ENCODE measurements around the gene NATD1. TPM values are rescaled to one million over a fixed set of nuclear protein-coding genes. Genes with fewer than 3 reads are reported as not detected.
A peak's percentile ranks its signal among the peaks of the same experiment; 100 is the strongest.

The NATD1 gene
- total RNA-seq, 2 donors from 2014 or later = 15.4 to 17.0 TPM

- H3K4me1 ChIP-seq = peaks cover 0 to 52% of the 10 kb centered on the region in 2 donors
- no peaks in the 10 kb centered on the region for H3K27me3 ChIP-seq
- H3K9me3 ChIP-seq = no peaks in the 10 kb centered on the region
- H3K4me3 ChIP-seq = peak overlapping the region; percentile 65 to 71
- TF ChIP-seq CTCF (IDR thresholded peaks at IDR 0.05) = no peak
- no peaks in the 10 kb centered on the region for H3K36me3 ChIP-seq
- peak overlapping the region; percentile 76 to 78 for H3K27ac ChIP-seq
- no peak for DNase-seq (ENCODE audit: low spot score)
These were observed 868 bp downstream of the NATD1 start for GRCh38 chr17:21252289-21252795.

GRCh38 chr17:21251337-21252010 lies 1.7 kb downstream of the NATD1 start:
- no peak overlapping the region for H3K4me3 ChIP-seq
- TF ChIP-seq CTCF (IDR thresholded peaks at IDR 0.05) = no peak
- H3K36me3 ChIP-seq = no peaks in the 10 kb centered on the region
- H3K27me3 ChIP-seq = no peaks in the 10 kb centered on the region
- DNase-seq (ENCODE audit: low spot score) = no peak
- no peaks in the 10 kb centered on the region for H3K9me3 ChIP-seq
- H3K4me1 ChIP-seq = peaks cover 0 to 52% of the 10 kb centered on the region in 2 donors
- H3K27ac ChIP-seq = peak overlapping the region; percentile 76 to 78

- Histone ChIP-seq H3K36me3 (no peaks in the 10 kb centered on the region), H3K4me1 (peaks cover 0 to 59% of the 10 kb centered on the region in 2 donors), H3K27me3 (no peaks in the 10 kb centered on the region), H3K4me3 (no peak overlapping the region), H3K9me3 (no peaks in the 10 kb centered on the region), H3K27ac (peak overlapping the region; percentile 76 to 78)
- TF ChIP-seq CTCF (IDR thresholded peaks at IDR 0.05) = no peak
- no peak for DNase-seq (ENCODE audit: low spot score)
These were observed 2.4 kb downstream of the NATD1 start for GRCh38 chr17:21250854-21251253.

- no peak for DNase-seq (ENCODE audit: low spot score)
- Histone ChIP-seq H3K27ac (peak overlapping the region; percentile 76 to 78), H3K4me1 (peaks cover 0 to 62% of the 10 kb centered on the region in 2 donors), H3K9me3 (no peaks in the 10 kb centered on the region), H3K4me3 (no peak overlapping the region), H3K27me3 (no peaks in the 10 kb centered on the region), H3K36me3 (no peaks in the 10 kb centered on the region)
- no peak for TF ChIP-seq CTCF (IDR thresholded peaks at IDR 0.05)
These were observed 3.1 kb downstream of the NATD1 start for GRCh38 chr17:21249920-21250703.

- Histone ChIP-seq H3K27ac (peak overlapping the region; percentile 24 to 47), H3K9me3 (no peaks in the 10 kb centered on the region), H3K4me1 (peaks cover 0 to 62% of the 10 kb centered on the region in 2 donors), H3K4me3 (no peak overlapping the region), H3K36me3 (no peaks in the 10 kb centered on the region), H3K27me3 (no peaks in the 10 kb centered on the region)
- no peak for TF ChIP-seq CTCF (IDR thresholded peaks at IDR 0.05)
- no peak for DNase-seq (ENCODE audit: low spot score)
These were observed 4.0 kb downstream of the NATD1 start for GRCh38 chr17:21249086-21249795.

Data from right atrium auricular region (tissue), 2 donors.